A673 (cell line): ENCODE data around the gene SCMH1. TPM values are rescaled to one million over a fixed set of nuclear protein-coding genes. Genes with fewer than 3 reads are reported as not detected.

ENCODE experiments used
- Bru-seq: library from RNA; stranded (reverse); fragments of 400-500 nt; gene quantifications from one replicate; lab custom pipeline; 2021; lab: Mats Ljungman, UMichigan
- BruChase-seq, 2 experiments: library from RNA; stranded (reverse); fragments of 400-500 nt; gene quantifications; one replicate each; lab custom pipeline; 2021; lab: Mats Ljungman, UMichigan
- BruUV-seq: library from RNA; stranded (reverse); fragments of 400-500 nt; replicated peaks from 2 replicates; lab custom pipeline; 2021; lab: Mats Ljungman, UMichigan
- CTCF ChIA-PET: fragments of 300-600 bp; sonication (Branson Sonifier 250); formaldehyde crosslinking; loops from one replicate; lab custom pipeline; 2022; ENCODE audit warnings: antibody characterized with exemption; lab: Charles Lee
- POLR2A ChIA-PET: fragments of 300-600 bp; sonication (Branson Sonifier 250); formaldehyde crosslinking; loops from one replicate; lab custom pipeline; 2022; ENCODE audit warnings: antibody characterized with exemption; ENCODE audit not compliant: low non-redundant PET; lab: Charles Lee
- DNase-seq: peaks from one replicate; pipeline ENCODE4 v3.0.0-alpha.2; 2015; ENCODE audit warnings: low spot score
- H3K27ac ChIP-seq: fragments of 200-600 bp; sonication (generic); 2 replicates; pipeline ENCODE4 v1.5.1; 2016; ENCODE audit warnings: mixed run types, low read depth, mild to moderate bottlenecking, mixed read lengths, antibody characterized with exemption, low read length; ENCODE audit not compliant: poor library complexity, severe bottlenecking
- H3K27me3 ChIP-seq: fragments of 200-600 bp; sonication (generic); replicated peaks from 2 replicates; pipeline ENCODE4 v1.6.1; 2017; ENCODE audit warnings: mixed run types, low read depth, mild to moderate bottlenecking, mixed read lengths, antibody characterized with exemption, low read length; ENCODE audit not compliant: insufficient read depth, poor library complexity
- H3K36me3 ChIP-seq: fragments of 200-600 bp; sonication (generic); 2 replicates; pipeline ENCODE4 v1.6.1; 2016; ENCODE audit warnings: mixed run types, mild to moderate bottlenecking, mixed read lengths, antibody characterized with exemption, low read length; ENCODE audit not compliant: insufficient read depth, poor library complexity, severe bottlenecking
- H3K4me1 ChIP-seq: fragments of 200-600 bp; sonication (generic); 2 replicates; pipeline ENCODE4 v1.6.1; 2017; ENCODE audit warnings: mixed run types, mild to moderate bottlenecking, mixed read lengths, antibody characterized with exemption, low read length; ENCODE audit not compliant: insufficient read depth, poor library complexity, severe bottlenecking
- H3K4me3 ChIP-seq: fragments of 200-600 bp; sonication (generic); 2 replicates; pipeline ENCODE4 v1.5.1; 2016; ENCODE audit warnings: low read depth, mixed run types, mild to moderate bottlenecking, mixed read lengths, low read length; ENCODE audit not compliant: poor library complexity, severe bottlenecking
- H3K9me3 ChIP-seq: fragments of 200-600 bp; sonication (generic); 2 replicates; pipeline ENCODE4 v1.6.1; 2016; ENCODE audit warnings: mixed run types, low read depth, mild to moderate bottlenecking, mixed read lengths, antibody characterized with exemption, low read length; ENCODE audit not compliant: poor library complexity, severe bottlenecking
- EZH2 ChIP-seq: fragments of 200-600 bp; sonication (generic); IDR thresholded peaks from 2 replicates; pipeline ENCODE4 v1.6.1; 2017; ENCODE audit warnings: borderline replicate concordance, low read depth, mild to moderate bottlenecking, mixed read lengths, antibody characterized with exemption, low read length; ENCODE audit not compliant: poor library complexity, severe bottlenecking
- intact Hi-C: fragments of 100-400 bp; cut with micrococcal nuclease; formaldehyde crosslinking; loops from one replicate; pipeline ENCODE4 v1.10.0; 2022; ENCODE audit not compliant: unreplicated experiment
- long read RNA-seq: library from polyadenylated mRNA; stranded (forward); transcript quantifications from one replicate; pipeline ENCODE4 v2.0.0, GENCODE V29; 2022
- total RNA-seq: library from RNA; stranded (reverse); gene quantifications from 2 replicates; pipeline ENCODE4 v1.2.3, GENCODE V29; 2021
- TF ChIP-seq, protein P1 (sequence below): fragments of 300-800, 200-600 bp; sonication (generic); conservative IDR thresholded peaks from 2 replicates; pipeline ENCODE4 v1.5.1; 2017; ENCODE audit warnings: low read depth, mild to moderate bottlenecking, antibody characterized with exemption, low read length, moderate library complexity, mixed read lengths

SCMH1 gene
- 30.4 and 37.8 TPM in 2 replicates for total RNA-seq
- Bru-seq, nascent RNA: percentile 83 among the genes with signal in this experiment
- percentile 81 among the genes with signal in this experiment for BruChase-seq, experiment 1, labeled RNA remaining after a 2-hour chase
- BruChase-seq, experiment 2, labeled RNA remaining after a 6-hour chase: percentile 69 among the genes with signal in this experiment
- long read RNA-seq, partial matches to known transcripts: 6 of 47 reads
- long read RNA-seq, other reads (novel, unspliced or antisense): 39 of 47 reads

GRCh38 chr1:41241749-41242341, at the start of gene SCMH1:
TSS of gene SCMH1 (minus strand) at chr1:41242306. CDS start at chr1:41186133, 56,173 bp downstream.
- BruUV-seq: no TSS peak

DNA sequence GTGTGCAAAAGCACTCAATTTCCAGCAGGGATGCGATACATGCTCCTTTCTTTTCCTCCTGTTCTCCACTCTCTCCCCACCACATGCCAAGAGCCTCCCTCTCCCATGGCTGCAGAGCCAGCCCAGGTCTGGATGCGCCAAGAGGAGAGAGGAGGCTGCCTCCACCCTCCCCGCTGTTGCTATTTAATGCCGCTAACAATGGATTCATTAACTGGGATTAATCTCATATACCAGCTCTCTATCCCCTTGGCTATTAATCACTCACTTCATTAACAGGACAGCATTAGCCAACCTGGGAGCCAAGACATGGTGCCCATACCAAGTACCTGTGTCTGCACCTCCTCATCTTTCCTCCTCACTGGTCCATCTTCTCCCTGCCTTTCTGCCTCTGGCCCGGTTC, 49.1 kb upstream of the SCMH1 start:
- no TSS peak for BruUV-seq
- CTCF ChIA-PET: no interaction called here

More at GRCh38 chr1:41241749-41242341, at the start of gene SCMH1:
- intact Hi-C loops: loop anchor here (5.0 kb wide), 1 partner anchor 225 kb away; no protein-coding TSS in a partner anchor
- Histone ChIP-seq H3K4me3 (peak within 1 kb of the TSS; percentile 78), H3K36me3 (no peaks in the 10 kb centered on the region), H3K4me1 (peaks cover 37% of the 10 kb centered on the region), H3K9me3 (no peaks in the 10 kb centered on the region), H3K27ac (peak within 1 kb of the TSS; percentile 87), H3K27me3 (no peaks in the 10 kb centered on the region)
- DNase-seq: peak; percentile 72
- POLR2A ChIA-PET: no interaction called here
- CTCF ChIA-PET: interaction anchor here (0.6 kb wide), 1 partner anchor 101 kb away, joined by 3 read pairs; no protein-coding TSS in a partner anchor
- TF ChIP-seq, protein P1, sequence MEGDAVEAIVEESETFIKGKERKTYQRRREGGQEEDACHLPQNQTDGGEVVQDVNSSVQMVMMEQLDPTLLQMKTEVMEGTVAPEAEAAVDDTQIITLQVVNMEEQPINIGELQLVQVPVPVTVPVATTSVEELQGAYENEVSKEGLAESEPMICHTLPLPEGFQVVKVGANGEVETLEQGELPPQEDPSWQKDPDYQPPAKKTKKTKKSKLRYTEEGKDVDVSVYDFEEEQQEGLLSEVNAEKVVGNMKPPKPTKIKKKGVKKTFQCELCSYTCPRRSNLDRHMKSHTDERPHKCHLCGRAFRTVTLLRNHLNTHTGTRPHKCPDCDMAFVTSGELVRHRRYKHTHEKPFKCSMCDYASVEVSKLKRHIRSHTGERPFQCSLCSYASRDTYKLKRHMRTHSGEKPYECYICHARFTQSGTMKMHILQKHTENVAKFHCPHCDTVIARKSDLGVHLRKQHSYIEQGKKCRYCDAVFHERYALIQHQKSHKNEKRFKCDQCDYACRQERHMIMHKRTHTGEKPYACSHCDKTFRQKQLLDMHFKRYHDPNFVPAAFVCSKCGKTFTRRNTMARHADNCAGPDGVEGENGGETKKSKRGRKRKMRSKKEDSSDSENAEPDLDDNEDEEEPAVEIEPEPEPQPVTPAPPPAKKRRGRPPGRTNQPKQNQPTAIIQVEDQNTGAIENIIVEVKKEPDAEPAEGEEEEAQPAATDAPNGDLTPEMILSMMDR: no peak
- TF ChIP-seq EZH2: no peak

GRCh38 chr1:41289196-41289595, 47.1 kb upstream of the SCMH1 start:
- Histone ChIP-seq H3K9me3 (no peaks in the 10 kb centered on the region), H3K36me3 (no peaks in the 10 kb centered on the region), H3K27me3 (peaks cover 9% of the 10 kb centered on the region), H3K27ac (no peak overlapping the region), H3K4me1 (no peaks in the 10 kb centered on the region), H3K4me3 (no peak overlapping the region)
- no peak for TF ChIP-seq EZH2
- TF ChIP-seq, protein P1: no peak
- no TSS peak for BruUV-seq
- intact Hi-C loops: no loop called here
- no peak for DNase-seq
- CTCF ChIA-PET: no interaction called here
- POLR2A ChIA-PET: no interaction called here

More for the DNA sequence above, 49.1 kb upstream of the SCMH1 start:
- intact Hi-C loops: no loop called here
- DNase-seq: no peak
- peaks cover 9% of the 10 kb centered on the region for H3K27me3 ChIP-seq
- H3K4me3 ChIP-seq: no peak overlapping the region
- H3K36me3 ChIP-seq: no peaks in the 10 kb centered on the region
- H3K9me3 ChIP-seq: no peaks in the 10 kb centered on the region
- H3K4me1 ChIP-seq: no peaks in the 10 kb centered on the region
- TF ChIP-seq, protein P1: no peak
- no peak for TF ChIP-seq EZH2
- H3K27ac ChIP-seq: no peak overlapping the region
- POLR2A ChIA-PET: no interaction called here
